ENCODE measurements around the gene ADAMTS12.

Gene ADAMTS12

GRCh38 chr5:33852319-33852718, 39.5 kb downstream of the ADAMTS12 start:
- in situ Hi-C loops (cut with MboI; ENCODE audit: low pct_unique_long_range_greater_than_20kb, low sequenced_read_pairs) = no loop called here
- no peak for DNase-seq

DNA sequence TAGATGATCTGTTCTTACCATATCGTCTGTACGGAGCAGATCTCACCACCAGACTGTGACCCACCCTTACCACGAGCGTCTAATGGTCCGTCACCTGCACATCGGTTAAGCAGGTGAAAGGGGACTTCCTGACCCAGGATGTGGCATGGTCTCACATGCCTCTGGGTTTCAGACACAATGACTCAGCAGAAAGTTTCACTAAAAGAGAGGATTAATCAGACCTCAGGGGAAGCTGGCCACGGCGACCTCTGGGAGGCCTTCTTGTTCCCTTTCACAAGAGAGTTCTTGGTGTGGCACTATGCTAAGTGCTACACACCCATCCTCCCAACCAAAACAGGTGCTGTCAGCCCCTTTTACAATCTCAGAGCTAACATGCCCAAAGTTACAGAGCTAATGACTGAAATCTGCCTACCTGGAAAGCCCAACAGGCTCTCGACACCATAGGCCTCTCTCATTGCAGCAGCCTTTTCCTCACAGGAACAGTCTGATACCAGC, 41.6 kb downstream of the ADAMTS12 start:
- DNase-seq = peak; percentile 2
- in situ Hi-C loops (cut with MboI; ENCODE audit: low pct_unique_long_range_greater_than_20kb, low sequenced_read_pairs) = no loop called here

DNA sequence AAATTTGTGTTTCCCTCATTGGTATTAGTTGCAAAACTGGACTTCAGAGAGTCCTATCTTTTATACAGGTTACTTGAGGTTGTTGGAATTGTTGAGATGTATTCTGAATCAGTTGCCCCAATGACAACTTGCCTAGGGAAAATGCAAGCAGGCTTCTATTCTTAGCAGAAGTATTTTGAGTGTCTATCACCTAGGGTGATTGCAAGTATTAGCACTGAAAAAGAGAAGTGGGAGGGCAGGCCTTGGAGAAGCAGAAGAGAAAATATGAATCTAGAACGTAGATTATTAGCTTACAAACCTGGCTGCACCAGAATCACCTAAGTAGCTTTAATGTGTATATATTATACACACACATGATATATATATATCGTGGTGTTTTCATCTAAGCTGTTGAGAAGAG, 43.2 kb downstream of the ADAMTS12 start:
- in situ Hi-C loops (cut with MboI; ENCODE audit: low pct_unique_long_range_greater_than_20kb, low sequenced_read_pairs) = no loop called here
- no peak for DNase-seq

GRCh38 chr5:33846851-33847250, 44.9 kb downstream of the ADAMTS12 start:
- in situ Hi-C loops (cut with MboI; ENCODE audit: low pct_unique_long_range_greater_than_20kb, low sequenced_read_pairs) = no loop called here
- DNase-seq = no peak

DNA sequence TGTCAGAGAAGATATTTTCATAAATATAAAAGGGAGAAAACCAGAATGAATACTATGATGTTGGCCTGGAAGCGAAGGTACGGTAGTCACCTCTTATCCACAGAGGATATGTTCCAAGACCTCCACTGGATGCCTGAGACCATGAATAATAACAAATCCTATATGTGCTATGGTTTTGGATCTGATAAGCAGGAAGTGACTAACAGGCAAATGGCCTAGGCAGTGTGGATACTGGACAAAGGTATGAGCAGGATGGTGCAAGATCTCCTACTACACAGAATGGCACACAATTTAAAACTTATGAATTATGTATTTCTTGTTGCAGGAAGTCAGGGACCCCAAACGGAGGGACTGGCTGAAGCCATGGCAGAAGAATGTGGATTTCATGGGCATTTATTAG, 48.2 kb downstream of the ADAMTS12 start:
- no peak for DNase-seq
- in situ Hi-C loops (cut with MboI; ENCODE audit: low pct_unique_long_range_greater_than_20kb, low sequenced_read_pairs) = no loop called here

- no peak for DNase-seq
- in situ Hi-C loops (cut with MboI; ENCODE audit: low pct_unique_long_range_greater_than_20kb, low sequenced_read_pairs) = no loop called here
Measured at GRCh38 chr5:33842456-33842855, 49.3 kb downstream of the ADAMTS12 start.

- in situ Hi-C loops (cut with MboI; ENCODE audit: low pct_unique_long_range_greater_than_20kb, low sequenced_read_pairs) = no loop called here
- DNase-seq = no peak
Measured at GRCh38 chr5:33841891-33842290, 49.9 kb downstream of the ADAMTS12 start.

GRCh38 chr5:33840927-33841547, 50.8 kb downstream of the ADAMTS12 start:
- DNase-seq = no peak
- in situ Hi-C loops (cut with MboI; ENCODE audit: low pct_unique_long_range_greater_than_20kb, low sequenced_read_pairs) = no loop called here

DNA sequence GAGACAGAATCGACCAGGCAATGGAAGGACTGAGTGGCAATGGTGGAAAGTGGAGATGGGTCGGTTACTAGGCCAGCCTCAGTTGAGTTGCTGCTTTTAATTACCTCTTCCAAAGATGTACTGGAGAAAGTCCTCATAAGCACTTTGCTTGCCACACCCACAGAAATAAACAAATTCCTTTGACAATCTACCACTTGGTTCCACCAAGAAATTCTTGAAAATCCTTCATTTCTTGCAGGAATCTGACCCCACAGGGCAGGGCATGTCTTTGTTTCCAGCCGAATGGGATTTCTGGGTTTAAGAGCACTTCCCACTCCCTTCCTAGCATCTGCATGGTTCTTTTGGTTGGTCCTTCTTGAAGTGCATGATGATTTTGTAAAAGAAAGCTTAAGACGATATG, 54.5 kb downstream of the ADAMTS12 start:
- no peak for DNase-seq
- in situ Hi-C loops (cut with MboI; ENCODE audit: low pct_unique_long_range_greater_than_20kb, low sequenced_read_pairs) = no loop called here

GRCh38 chr5:33834334-33834733, 57.5 kb downstream of the ADAMTS12 start:
- in situ Hi-C loops (cut with MboI; ENCODE audit: low pct_unique_long_range_greater_than_20kb, low sequenced_read_pairs) = no loop called here
- DNase-seq = no peak

DNA sequence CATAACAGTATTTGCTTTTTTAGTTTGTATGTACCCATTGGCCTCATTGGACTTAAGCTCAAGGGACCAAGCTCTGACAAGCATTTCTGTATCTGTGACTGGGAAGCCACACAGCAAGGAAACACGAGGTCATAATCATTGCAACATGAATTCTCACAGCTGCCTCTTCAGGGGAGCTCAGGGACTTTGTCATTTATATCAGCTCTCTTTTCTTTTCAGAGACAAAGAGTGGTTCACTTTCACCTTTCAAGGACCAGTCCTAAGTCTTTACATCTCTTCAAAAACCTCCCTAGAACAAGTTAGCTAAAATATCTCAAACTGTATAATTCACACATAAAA, 58.6 kb downstream of the ADAMTS12 start:
- DNase-seq = no peak
- in situ Hi-C loops (cut with MboI; ENCODE audit: low pct_unique_long_range_greater_than_20kb, low sequenced_read_pairs) = no loop called here

GRCh38 chr5:33832404-33833236, 59.2 kb downstream of the ADAMTS12 start:
- in situ Hi-C loops (cut with MboI; ENCODE audit: low pct_unique_long_range_greater_than_20kb, low sequenced_read_pairs) = no loop called here
- no peak for DNase-seq

GRCh38 chr5:33831041-33831440, 60.7 kb downstream of the ADAMTS12 start:
- in situ Hi-C loops (cut with MboI; ENCODE audit: low pct_unique_long_range_greater_than_20kb, low sequenced_read_pairs) = no loop called here
- DNase-seq = no peak

DNA sequence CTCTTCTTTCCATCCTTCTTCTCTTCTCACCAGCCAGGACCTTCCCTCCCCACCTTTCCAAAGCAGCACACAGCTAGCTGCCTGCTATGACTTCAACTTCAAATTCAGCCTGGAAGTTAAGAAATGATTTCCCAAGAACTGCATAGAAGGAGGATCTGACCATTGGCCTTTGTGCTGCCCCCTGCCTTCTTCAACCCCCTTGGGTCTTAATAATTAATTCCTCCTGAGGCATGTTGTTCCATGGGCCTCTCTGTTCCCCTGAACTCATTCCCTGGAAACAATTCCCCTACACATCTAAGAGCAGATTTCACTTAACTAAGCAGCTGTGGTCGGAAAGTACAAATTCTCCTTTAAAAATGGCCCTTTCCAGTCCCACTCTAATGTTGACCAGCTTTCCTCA, 62.4 kb downstream of the ADAMTS12 start:
- no peak for DNase-seq
- in situ Hi-C loops (cut with MboI; ENCODE audit: low pct_unique_long_range_greater_than_20kb, low sequenced_read_pairs) = no loop called here

GRCh38 chr5:33828626-33829308, 63.0 kb downstream of the ADAMTS12 start:
- in situ Hi-C loops (cut with MboI; ENCODE audit: low pct_unique_long_range_greater_than_20kb, low sequenced_read_pairs) = no loop called here
- no peak for DNase-seq

- in situ Hi-C loops (cut with MboI; ENCODE audit: low pct_unique_long_range_greater_than_20kb, low sequenced_read_pairs) = no loop called here
- DNase-seq = no peak
Measured at GRCh38 chr5:33827885-33828284, 63.9 kb downstream of the ADAMTS12 start.

DNA sequence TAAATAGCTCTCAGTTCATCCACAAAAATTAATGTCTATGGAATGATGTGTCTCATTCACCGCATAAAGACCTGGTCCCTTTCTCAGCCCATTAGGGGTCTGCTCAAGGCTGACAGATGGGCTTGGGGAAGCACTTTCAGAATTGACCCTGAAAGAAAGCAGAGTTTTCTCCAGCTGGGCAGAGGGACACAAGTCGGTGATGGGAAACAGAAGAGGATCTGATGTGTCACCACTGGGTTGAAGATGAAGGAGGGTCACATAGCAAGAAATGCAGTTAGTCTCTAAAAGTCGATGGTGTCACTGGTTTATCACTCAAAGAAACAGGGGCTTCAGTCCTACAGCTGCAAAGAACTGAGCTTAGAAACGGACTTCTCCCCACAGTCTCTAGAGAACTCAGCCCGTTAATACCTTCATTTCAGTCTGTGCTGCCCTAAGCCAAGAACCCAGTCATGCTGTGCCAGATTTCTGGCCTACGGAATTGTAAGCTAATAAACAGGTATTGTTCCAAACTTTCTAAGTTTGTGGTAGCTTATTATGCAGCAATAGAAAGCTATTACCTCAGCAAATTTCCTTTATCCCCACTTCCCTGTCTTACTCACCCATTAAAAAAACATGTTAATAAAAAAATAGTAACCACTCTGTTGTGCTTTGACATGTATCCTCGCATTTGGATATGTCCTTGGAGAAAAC, 64.6 kb downstream of the ADAMTS12 start:
- DNase-seq = no peak
- in situ Hi-C loops (cut with MboI; ENCODE audit: low pct_unique_long_range_greater_than_20kb, low sequenced_read_pairs) = no loop called here

- DNase-seq = peak; percentile 5
- in situ Hi-C loops (cut with MboI; ENCODE audit: low pct_unique_long_range_greater_than_20kb, low sequenced_read_pairs) = no loop called here
Measured at GRCh38 chr5:33824516-33825195, 67.1 kb downstream of the ADAMTS12 start.

GRCh38 chr5:33817301-33817700, 74.5 kb downstream of the ADAMTS12 start:
- no peak for DNase-seq
- in situ Hi-C loops (cut with MboI; ENCODE audit: low pct_unique_long_range_greater_than_20kb, low sequenced_read_pairs) = no loop called here

Data from KBM-7 (cell line).